HEK293 (cell line): Measurements from ENCODE around the gene PCDH18.

Experiments used
- CTCF ChIA-PET: fragments of 350-600 bp; formaldehyde crosslinking; extraction: SDS; loops from one replicate; lab custom pipeline; 2021; ENCODE audit warnings: antibody characterized with exemption; lab: Yijun Ruan, JAX
- POLR2A ChIA-PET: fragments of 300-600 bp; formaldehyde crosslinking; extraction: SDS; loops from one replicate; lab custom pipeline; 2020; ENCODE audit warnings: antibody characterized with exemption, inconsistent platforms; lab: Yijun Ruan, JAX
- H3K27ac ChIP-seq: fragments of 200-500 bp; sonication (Bioruptor generic); 2 replicates; pipeline ENCODE4 v1.5.1; 2014; ENCODE audit warnings: low read depth, low read length, control low read depth, inconsistent platforms; ENCODE audit errors: extremely low read depth
- H3K36me3 ChIP-seq, 2 experiments: fragments of 200-500 bp in 1 of 2; sonication (Bioruptor generic) in 1 of 2; 1 replicate in 1 of 2; 2 replicates in 1 of 2; pipeline ENCODE4 v1.5.1; 2014 to 2017; ENCODE audit warnings: inconsistent platforms in 2 of 2, low read length in 2 of 2; ENCODE audit not compliant: control insufficient read depth in 2 of 2, insufficient read depth in 1 of 2
- H3K4me1 ChIP-seq: fragments of 200-500 bp; sonication (Bioruptor generic); 2 replicates; pipeline ENCODE4 v1.5.1; 2014; ENCODE audit warnings: mild to moderate bottlenecking, low read length, inconsistent platforms; ENCODE audit not compliant: control insufficient read depth, insufficient read depth
- H3K4me3 ChIP-seq: 2 replicates; pipeline ENCODE4 v1.5.1; 2011; ENCODE audit warnings: low read depth, mild to moderate bottlenecking, control low read depth, low read length, moderate library complexity
- H3K9me3 ChIP-seq: fragments of 200-500 bp; sonication (Bioruptor generic); 2 replicates; pipeline ENCODE4 v1.5.1; 2014; ENCODE audit warnings: low read depth, low read length, inconsistent platforms; ENCODE audit not compliant: control insufficient read depth, insufficient read depth
- AEBP2 ChIP-seq: fragments of 450-650 bp; formaldehyde crosslinking; IDR thresholded peaks from 2 replicates; pipeline ENCODE4 v1.5.1; 2016; ENCODE audit warnings: missing biosample characterization, missing genetic modification characterization, borderline replicate concordance
- GLI4 ChIP-seq: fragments of 450-650 bp; formaldehyde crosslinking; IDR thresholded peaks from 2 replicates; pipeline ENCODE4 v1.5.1; 2016; ENCODE audit warnings: missing biosample characterization, missing genetic modification characterization
- HIC1 ChIP-seq: fragments of 450-650 bp; formaldehyde crosslinking; IDR thresholded peaks from 2 replicates; pipeline ENCODE4 v1.5.1; 2016; ENCODE audit warnings: missing biosample characterization, missing genetic modification characterization
- HOXA7 ChIP-seq: sonication (generic); formaldehyde crosslinking; IDR thresholded peaks from 2 replicates; pipeline ENCODE4 v1.8.1; 2022; ENCODE audit warnings: missing genetic modification reagents, borderline replicate concordance
- INSM2 ChIP-seq: fragments of 450-650 bp; formaldehyde crosslinking; IDR thresholded peaks from 2 replicates; pipeline ENCODE4 v1.5.1; 2016; ENCODE audit warnings: missing biosample characterization, missing genetic modification characterization
- MYNN ChIP-seq: fragments of 450-650 bp; formaldehyde crosslinking; IDR thresholded peaks from 2 replicates; pipeline ENCODE4 v1.5.1; 2016; ENCODE audit warnings: missing biosample characterization, missing genetic modification characterization, borderline replicate concordance
- PATZ1 ChIP-seq: fragments of 450-650 bp; formaldehyde crosslinking; IDR thresholded peaks from 2 replicates; pipeline ENCODE4 v1.5.1; 2016; ENCODE audit warnings: missing biosample characterization, missing genetic modification characterization
- RBAK ChIP-seq: fragments of 450-650 bp; formaldehyde crosslinking; IDR thresholded peaks from 2 replicates; pipeline ENCODE4 v1.5.1; 2016; ENCODE audit warnings: missing biosample characterization, missing genetic modification characterization
- TSHZ1 ChIP-seq: fragments of 450-650 bp; formaldehyde crosslinking; IDR thresholded peaks from 2 replicates; pipeline ENCODE4 v1.5.1; 2016; ENCODE audit warnings: missing biosample characterization, missing genetic modification characterization, borderline replicate concordance
- ZFP37 ChIP-seq: fragments of 450-650 bp; formaldehyde crosslinking; IDR thresholded peaks from 2 replicates; pipeline ENCODE4 v1.5.1; 2016; ENCODE audit warnings: missing biosample characterization, missing genetic modification characterization
- ZNF132 ChIP-seq: fragments of 450-650 bp; formaldehyde crosslinking; IDR thresholded peaks from 2 replicates; pipeline ENCODE4 v1.5.1; 2017; ENCODE audit warnings: missing biosample characterization, missing genetic modification characterization, borderline replicate concordance
- ZNF155 ChIP-seq: fragments of 450-650 bp; formaldehyde crosslinking; IDR thresholded peaks from 2 replicates; pipeline ENCODE4 v1.5.1; 2016; ENCODE audit warnings: missing biosample characterization, missing genetic modification characterization
- ZNF214 ChIP-seq: fragments of 450-650 bp; formaldehyde crosslinking; IDR thresholded peaks from 2 replicates; pipeline ENCODE4 v1.5.1; 2017; ENCODE audit warnings: missing biosample characterization, mild to moderate bottlenecking, missing genetic modification characterization, borderline replicate concordance
- ZNF24 ChIP-seq: fragments of 450-650 bp; formaldehyde crosslinking; IDR thresholded peaks from 2 replicates; pipeline ENCODE4 v1.5.1; 2016; ENCODE audit warnings: missing biosample characterization, missing genetic modification characterization
- ZNF292 ChIP-seq: fragments of 450-650 bp; formaldehyde crosslinking; IDR thresholded peaks from 2 replicates; pipeline ENCODE4 v1.5.1; 2016; ENCODE audit warnings: low read depth, missing biosample characterization, missing genetic modification characterization, borderline replicate concordance
- ZNF366 ChIP-seq: fragments of 450-650 bp; formaldehyde crosslinking; conservative IDR thresholded peaks from 2 replicates; pipeline ENCODE4 v1.5.1; 2016; ENCODE audit warnings: missing biosample characterization, missing genetic modification characterization
- ZNF404 ChIP-seq: fragments of 450-650 bp; formaldehyde crosslinking; IDR thresholded peaks from 2 replicates; pipeline ENCODE4 v1.5.1; 2017; ENCODE audit warnings: missing biosample characterization, missing genetic modification characterization
- ZNF433 ChIP-seq: fragments of 450-650 bp; formaldehyde crosslinking; IDR thresholded peaks from 2 replicates; pipeline ENCODE4 v1.5.1; 2016; ENCODE audit warnings: missing biosample characterization, missing genetic modification characterization, low read depth
- ZNF521 ChIP-seq: fragments of 450-650 bp; formaldehyde crosslinking; IDR thresholded peaks from 2 replicates; pipeline ENCODE4 v1.5.1; 2017; ENCODE audit warnings: missing biosample characterization, mild to moderate bottlenecking, missing genetic modification characterization
- ZNF529 ChIP-seq: fragments of 450-650 bp; formaldehyde crosslinking; IDR thresholded peaks from 2 replicates; pipeline ENCODE4 v1.5.1; 2017; ENCODE audit warnings: missing genetic modification characterization, missing biosample characterization; ENCODE audit not compliant: insufficient replicate concordance
- ZNF624 ChIP-seq: fragments of 450-650 bp; formaldehyde crosslinking; IDR thresholded peaks from 2 replicates; pipeline ENCODE4 v1.5.1; 2017; ENCODE audit warnings: missing biosample characterization, missing genetic modification characterization
- ZNF639 ChIP-seq: fragments of 450-650 bp; formaldehyde crosslinking; IDR thresholded peaks from 2 replicates; pipeline ENCODE4 v1.5.1; 2016; ENCODE audit warnings: missing biosample characterization, missing genetic modification characterization
- ZNF677 ChIP-seq: fragments of 450-650 bp; IDR thresholded peaks from 2 replicates; pipeline ENCODE4 v1.5.0; 2018; ENCODE audit warnings: missing biosample characterization, mild to moderate bottlenecking, missing genetic modification characterization, moderate library complexity
- ZNF830 ChIP-seq: fragments of 450-650 bp; IDR thresholded peaks from 2 replicates; pipeline ENCODE4 v1.5.0; 2018; ENCODE audit warnings: missing biosample characterization, missing genetic modification characterization, low read depth, mild to moderate bottlenecking, moderate library complexity
- ZNF837 ChIP-seq: fragments of 450-650 bp; formaldehyde crosslinking; IDR thresholded peaks from 2 replicates; pipeline ENCODE4 v1.5.1; 2016; ENCODE audit warnings: missing biosample characterization, missing genetic modification characterization

PCDH18 gene

GRCh38 chr4:137535718-137536117 is 3.4 kb upstream of the PCDH18 start:
- no peaks in the 10 kb centered on the region for H3K36me3 ChIP-seq
- CTCF ChIA-PET = interaction anchor here (0.7 kb wide), 1 partner anchor 79 kb away, joined by 3 read pairs; no protein-coding TSS in a partner anchor

GRCh38 chr4:137534516-137534915 is 2.2 kb upstream of the PCDH18 start:
- no peaks in the 10 kb centered on the region for H3K9me3 ChIP-seq
- CTCF ChIA-PET = no interaction called here
- H3K36me3 ChIP-seq = peaks cover 0 to 8% of the 10 kb centered on the region in 2 experiments; a peak in 1 of 3 replicates
- H3K4me1 ChIP-seq = peaks cover 4% of the 10 kb centered on the region
- POLR2A ChIA-PET = no interaction called here
- H3K27ac ChIP-seq = no peak overlapping the region
- H3K4me3 ChIP-seq = no peak overlapping the region
- TF ChIP-seq AEBP2 (no peak), ZNF214 (tag by site-specific recombination) (no peak), INSM2 (no peak), ZNF639 (tag by site-specific recombination) (no peak), TSHZ1 (no peak), GLI4 (tag by site-specific recombination) (no peak), ZNF624 (no peak), ZNF521 (tag by site-specific recombination) (no peak), ZFP37 (tag by site-specific recombination) (no peak), ZNF24 (no peak), ZNF830 (tag by site-specific recombination) (no peak)

More at GRCh38 chr4:137535718-137536117, 3.4 kb upstream of the PCDH18 start:
- H3K4me3 ChIP-seq = no peak overlapping the region
- H3K9me3 ChIP-seq = no peaks in the 10 kb centered on the region
- TF ChIP-seq ZNF837 (tag by site-specific recombination) (no peak), MYNN (tag by site-specific recombination) (no peak), ZNF404 (tag by site-specific recombination) (no peak), GLI4 (tag by site-specific recombination) (no peak), ZNF529 (no peak), ZNF677 (tag by site-specific recombination) (no peak), ZNF433 (no peak), HOXA7 (CRISPR knock-in tag) (no peak), PATZ1 (tag by site-specific recombination) (no peak), RBAK (no peak), HIC1 (tag by site-specific recombination) (no peak), ZNF132 (tag by site-specific recombination) (no peak), ZNF366 (tag by site-specific recombination) (no peak), ZNF155 (tag by site-specific recombination) (no peak), ZNF292 (tag by site-specific recombination) (no peak)
- POLR2A ChIA-PET = no interaction called here
- H3K4me1 ChIP-seq = peaks cover 4% of the 10 kb centered on the region
- H3K27ac ChIP-seq = no peak overlapping the region
